ENCODE data around the gene TAGLN.

Gene TAGLN

GRCh38 chr11:117172724-117173421, 26.3 kb upstream of the TAGLN start:
- FAIRE-seq (peak; percentile 80), DNase-seq (ENCODE audit: insufficient read length) (no peak)
- TF ChIP-seq TAF1 (IDR thresholded peaks at IDR 0.05; ENCODE audit: borderline replicate concordance, low read depth, low read length), result no peak
- 0 out of 2 replicates have a peak, but pooled peaks have one; percentile 4 for TF ChIP-seq POLR2AphosphoS5 (IDR thresholded peaks at IDR 0.05; ENCODE audit: low read depth, low read length)
- no peak for TF ChIP-seq POLR2A (IDR thresholded peaks at IDR 0.05; ENCODE audit: low read depth, low read length)

GRCh38 chr11:117175104-117175503, 24.1 kb upstream of the TAGLN start:
- TF ChIP-seq POLR2A (IDR thresholded peaks at IDR 0.05; ENCODE audit: low read depth, low read length) (no peak), TAF1 (IDR thresholded peaks at IDR 0.05; ENCODE audit: borderline replicate concordance, low read depth, low read length) (no peak)
- FAIRE-seq, result no peak

GRCh38 chr11:117175781-117176180, 23.4 kb upstream of the TAGLN start:
- DNase-seq (ENCODE audit: insufficient read length) (no peak), FAIRE-seq (no peak)
- TF ChIP-seq POLR2A (IDR thresholded peaks at IDR 0.05; ENCODE audit: low read depth, low read length), result no peak
- no peak for TF ChIP-seq TAF1 (IDR thresholded peaks at IDR 0.05; ENCODE audit: borderline replicate concordance, low read depth, low read length)
- no peak for TF ChIP-seq POLR2AphosphoS5 (IDR thresholded peaks at IDR 0.05; ENCODE audit: low read depth, low read length)

More at GRCh38 chr11:117175104-117175503, 24.1 kb upstream of the TAGLN start:
- no peak for DNase-seq (ENCODE audit: insufficient read length)

GRCh38 chr11:117176186-117176585, 23.0 kb upstream of the TAGLN start:
- TF ChIP-seq POLR2AphosphoS5 (IDR thresholded peaks at IDR 0.05; ENCODE audit: low read depth, low read length), result no peak
- TF ChIP-seq TAF1 (IDR thresholded peaks at IDR 0.05; ENCODE audit: borderline replicate concordance, low read depth, low read length), result no peak
- no peak for TF ChIP-seq POLR2A (IDR thresholded peaks at IDR 0.05; ENCODE audit: low read depth, low read length)
- DNase-seq (ENCODE audit: insufficient read length) (no peak), FAIRE-seq (no peak)

- DNase-seq (ENCODE audit: insufficient read length) (no peak), FAIRE-seq (peak; percentile 57)
- TF ChIP-seq TAF1 (IDR thresholded peaks at IDR 0.05; ENCODE audit: borderline replicate concordance, low read depth, low read length), result no peak
Measured at GRCh38 chr11:117177534-117178209, 21.5 kb upstream of the TAGLN start.

GRCh38 chr11:117178210-117179034, 20.7 kb upstream of the TAGLN start, which contains the start of gene SIDT2:
TSS of gene SIDT2 (plus strand) at chr11:117178743. CDS start at chr11:117179264, 521 bp downstream.
- TF ChIP-seq POLR2AphosphoS5 (IDR thresholded peaks at IDR 0.05; ENCODE audit: low read depth, low read length), result no peak
- TF ChIP-seq TAF1 (IDR thresholded peaks at IDR 0.05; ENCODE audit: borderline replicate concordance, low read depth, low read length), result peak; percentile 21; the same call in 1 of the 2 replicates
- peak; percentile 72 for TF ChIP-seq POLR2A (IDR thresholded peaks at IDR 0.05; ENCODE audit: low read depth, low read length)
- peak; percentile 87 for DNase-seq (ENCODE audit: insufficient read length)
- peak; percentile 99 for FAIRE-seq

GRCh38 chr11:117179048-117179999, 19.8 kb upstream of the TAGLN start:
- no peak for DNase-seq (ENCODE audit: insufficient read length)
- no peak for TF ChIP-seq TAF1 (IDR thresholded peaks at IDR 0.05; ENCODE audit: borderline replicate concordance, low read depth, low read length)
- no peak for TF ChIP-seq POLR2A (IDR thresholded peaks at IDR 0.05; ENCODE audit: low read depth, low read length)
- TF ChIP-seq POLR2AphosphoS5 (IDR thresholded peaks at IDR 0.05; ENCODE audit: low read depth, low read length), result no peak
- no peak for FAIRE-seq

GRCh38 chr11:117180020-117180419, 19.1 kb upstream of the TAGLN start:
- FAIRE-seq (no peak), DNase-seq (ENCODE audit: insufficient read length) (no peak)
- TF ChIP-seq POLR2A (IDR thresholded peaks at IDR 0.05; ENCODE audit: low read depth, low read length) (no peak), POLR2AphosphoS5 (IDR thresholded peaks at IDR 0.05; ENCODE audit: low read depth, low read length) (no peak), TAF1 (IDR thresholded peaks at IDR 0.05; ENCODE audit: borderline replicate concordance, low read depth, low read length) (no peak)

GRCh38 chr11:117180661-117181585, 18.2 kb upstream of the TAGLN start:
- DNase-seq (ENCODE audit: insufficient read length), result no peak
- TF ChIP-seq TAF1 (IDR thresholded peaks at IDR 0.05; ENCODE audit: borderline replicate concordance, low read depth, low read length) (no peak), POLR2A (IDR thresholded peaks at IDR 0.05; ENCODE audit: low read depth, low read length) (no peak), POLR2AphosphoS5 (IDR thresholded peaks at IDR 0.05; ENCODE audit: low read depth, low read length) (no peak)
- peak; percentile 95 for FAIRE-seq

Measured in GM12892 (cell line).